Measurements from ENCODE around the gene ST6GALNAC4.

Gene ST6GALNAC4

GRCh38 chr9:127880143-127880542, 36.7 kb downstream of the ST6GALNAC4 start:
- TF ChIP-seq ZFX (IDR thresholded peaks at IDR 0.05; ENCODE audit: borderline replicate concordance) (no peak), CTCF (IDR thresholded peaks at IDR 0.05) (no peak)

GRCh38 chr9:127878652-127879390, 38.0 kb downstream of the ST6GALNAC4 start:
- H3K27ac ChIP-seq, result 0 out of 2 replicates have a peak overlapping the region, but pooled peaks have one; percentile 62
- no peak for TF ChIP-seq CTCF (IDR thresholded peaks at IDR 0.05)
- no peak for TF ChIP-seq ZFX (IDR thresholded peaks at IDR 0.05; ENCODE audit: borderline replicate concordance)

More at GRCh38 chr9:127880143-127880542, 36.7 kb downstream of the ST6GALNAC4 start:
- no peak overlapping the region for H3K27ac ChIP-seq

- H3K27ac ChIP-seq, result peak overlapping the region; percentile 62
- TF ChIP-seq CTCF (IDR thresholded peaks at IDR 0.05), result no peak
- TF ChIP-seq ZFX (IDR thresholded peaks at IDR 0.05; ENCODE audit: borderline replicate concordance), result no peak
These were observed 38.7 kb downstream of the ST6GALNAC4 start for GRCh38 chr9:127878001-127878651.

- H3K27ac ChIP-seq, result peak within 1 kb of the TSS; percentile 62
- TF ChIP-seq ZFX (IDR thresholded peaks at IDR 0.05; ENCODE audit: borderline replicate concordance) (no peak), CTCF (IDR thresholded peaks at IDR 0.05) (no peak)
These were observed 39.3 kb downstream of the ST6GALNAC4 start, which contains the start of gene AK1 for GRCh38 chr9:127877566-127877998. AK1 (minus strand) TSS chr9:127877675; CDS start chr9:127874617, 3,058 bp downstream.

GRCh38 chr9:127876764-127877562, 39.9 kb downstream of the ST6GALNAC4 start:
- no peak for TF ChIP-seq CTCF (IDR thresholded peaks at IDR 0.05)
- TF ChIP-seq ZFX (IDR thresholded peaks at IDR 0.05; ENCODE audit: borderline replicate concordance), result no peak
- peak overlapping the region; percentile 62 for H3K27ac ChIP-seq

- TF ChIP-seq ZFX (IDR thresholded peaks at IDR 0.05; ENCODE audit: borderline replicate concordance), result no peak
- TF ChIP-seq CTCF (IDR thresholded peaks at IDR 0.05), result no peak
- peak overlapping the region; percentile 62; the same call in 1 of the 2 replicates for H3K27ac ChIP-seq
These were observed 40.6 kb downstream of the ST6GALNAC4 start for GRCh38 chr9:127876026-127876763.
